IMR-90 (cell line): ENCODE data around the gene SERPINB8. TPM values are rescaled to one million over a fixed set of nuclear protein-coding genes. Genes with fewer than 3 reads are reported as not detected.

ENCODE experiments used
- ATAC-seq: fragments of 200-7000 bp; cut with Tn5 transposase; 2 replicates; pipeline ENCODE4 v1.9.1; 2020; ENCODE audit warnings: low read depth, mild to moderate bottlenecking, moderate library complexity
- BruUV-seq: library from RNA; stranded (reverse); fragments of 400-500 nt; replicated peaks from 2 replicates; lab custom pipeline; 2021; lab: Mats Ljungman, UMichigan
- CTCF ChIA-PET: fragments of 300-600 bp; formaldehyde crosslinking; extraction: SDS; loops from one replicate; lab custom pipeline; 2021; ENCODE audit warnings: antibody characterized with exemption; lab: Yijun Ruan, JAX
- POLR2A ChIA-PET: fragments of 300-600 bp; sonication (Branson Sonifier 250); formaldehyde crosslinking; loops from one replicate; lab custom pipeline; 2022; ENCODE audit warnings: antibody characterized with exemption; ENCODE audit not compliant: unreplicated experiment; lab: Charles Lee
- DNase-seq: peaks from one replicate; pipeline ENCODE4 v3.0.0; 2013
- H2AFZ ChIP-seq: replicated peaks from 2 replicates; pipeline ENCODE3; 2013; ENCODE audit warnings: low read length, mild to moderate bottlenecking; ENCODE audit not compliant: poor library complexity
- H2AK5ac ChIP-seq: 2 replicates; pipeline ENCODE4 v1.6.1; 2013; ENCODE audit warnings: low read depth, low read length, inconsistent platforms
- H2AK9ac ChIP-seq: replicated peaks from 2 replicates; pipeline ENCODE3; 2013; ENCODE audit warnings: mild to moderate bottlenecking, low read depth, low read length, moderate library complexity; ENCODE audit not compliant: poor library complexity
- H2BK120ac ChIP-seq: 2 replicates; pipeline ENCODE4 v1.6.1; 2013; ENCODE audit warnings: low read depth, low read length, inconsistent platforms
- H2BK15ac ChIP-seq: 3 replicates; pipeline ENCODE4 v1.6.1; 2013; ENCODE audit warnings: low read depth, low read length, inconsistent platforms
- H2BK20ac ChIP-seq: 2 replicates; pipeline ENCODE4 v1.6.1; 2013; ENCODE audit warnings: low read depth, mild to moderate bottlenecking, inconsistent platforms, low read length, moderate library complexity
- H2BK5ac ChIP-seq: 2 replicates; pipeline ENCODE4 v1.6.1; 2013; ENCODE audit warnings: mild to moderate bottlenecking, low read depth, low read length, inconsistent platforms; ENCODE audit not compliant: poor library complexity, severe bottlenecking
- H3K14ac ChIP-seq: replicated peaks from 2 replicates; pipeline ENCODE4 v1.6.1; 2013; ENCODE audit warnings: low read depth, low read length, inconsistent platforms
- H3K18ac ChIP-seq: 2 replicates; pipeline ENCODE4 v1.6.1; 2013; ENCODE audit warnings: low read depth, low read length, control low read depth
- H3K23ac ChIP-seq: 2 replicates; pipeline ENCODE4 v1.6.1; 2013; ENCODE audit warnings: low read depth, low read length, inconsistent platforms
- H3K27ac ChIP-seq: 2 replicates; pipeline ENCODE4 v1.5.1; 2013; ENCODE audit warnings: mild to moderate bottlenecking, control low read depth, low read length; ENCODE audit not compliant: insufficient read depth
- H3K27me3 ChIP-seq: 2 replicates; pipeline ENCODE4 v1.6.1; 2013; ENCODE audit warnings: low read length; ENCODE audit not compliant: control insufficient read depth, insufficient read depth
- H3K36me3 ChIP-seq: 2 replicates; pipeline ENCODE4 v1.6.1; 2013; ENCODE audit warnings: low read length, mixed read lengths; ENCODE audit not compliant: control insufficient read depth, insufficient read depth
- H3K4ac ChIP-seq: 2 replicates; pipeline ENCODE4 v1.6.1; 2013; ENCODE audit warnings: low read depth, low read length, inconsistent platforms
- H3K4me1 ChIP-seq: 2 replicates; pipeline ENCODE4 v1.6.1; 2013; ENCODE audit warnings: low read length, mixed read lengths; ENCODE audit not compliant: control insufficient read depth, insufficient read depth
- H3K4me2 ChIP-seq: 2 replicates; pipeline ENCODE4 v1.6.1; 2013; ENCODE audit warnings: low read depth, mild to moderate bottlenecking, control low read depth, low read length, moderate library complexity
- H3K4me3 ChIP-seq: 2 replicates; pipeline ENCODE4 v1.5.1; 2013; ENCODE audit warnings: low read depth, mild to moderate bottlenecking, control low read depth, low read length, moderate library complexity; ENCODE audit not compliant: insufficient read depth
- H3K56ac ChIP-seq: 2 replicates; pipeline ENCODE4 v1.6.1; 2013; ENCODE audit warnings: low read length, inconsistent platforms; ENCODE audit not compliant: insufficient read depth; ENCODE audit errors: extremely low read depth
- H3K79me1 ChIP-seq, 2 experiments: 2 replicates each; pipeline ENCODE4 v1.6.1; 2013; ENCODE audit warnings: low read length in 2 of 2, inconsistent platforms in 1 of 2, low read depth in 1 of 2
- H3K9ac ChIP-seq: 2 replicates; pipeline ENCODE4 v1.6.1; 2013; ENCODE audit warnings: low read depth, low read length, control low read depth
- H3K9me1 ChIP-seq: 2 replicates; pipeline ENCODE4 v1.6.1; 2013; ENCODE audit warnings: low read length, inconsistent platforms; ENCODE audit not compliant: insufficient read depth
- H3K9me3 ChIP-seq: 2 replicates; pipeline ENCODE4 v1.6.1; 2013; ENCODE audit warnings: low read length; ENCODE audit not compliant: control insufficient read depth, insufficient read depth
- H4K20me1 ChIP-seq: 2 replicates; pipeline ENCODE4 v1.6.1; 2013; ENCODE audit warnings: low read length, inconsistent platforms; ENCODE audit not compliant: insufficient read depth
- H4K5ac ChIP-seq: 2 replicates; pipeline ENCODE4 v1.6.1; 2013; ENCODE audit warnings: mild to moderate bottlenecking, low read depth, low read length, control low read depth
- H4K8ac ChIP-seq, 2 experiments: 2 replicates each; pipeline ENCODE4 v1.6.1; 2013; ENCODE audit warnings: low read depth in 2 of 2, low read length in 2 of 2, control low read depth in 1 of 2, inconsistent platforms in 1 of 2
- H4K91ac ChIP-seq: 2 replicates; pipeline ENCODE4 v1.6.1; 2013; ENCODE audit warnings: low read depth, low read length, inconsistent platforms; ENCODE audit not compliant: insufficient read depth
- BHLHE40 ChIP-seq: fragments of 150-350 bp; IDR thresholded peaks from 2 replicates; pipeline ENCODE4 v1.6.1; 2016; ENCODE audit warnings: mild to moderate bottlenecking, low read depth, low read length
- CEBPB ChIP-seq: IDR thresholded peaks from 2 replicates; pipeline ENCODE4 v1.6.1; 2012; ENCODE audit warnings: low read depth, low read length, improper control_type of control experiment
- CHD1 ChIP-seq: IDR thresholded peaks from 2 replicates; pipeline ENCODE4 v1.6.1; 2012; ENCODE audit warnings: low read depth, low read length, improper control_type of control experiment
- ELK1 ChIP-seq: fragments of 150-350 bp; IDR thresholded peaks from 2 replicates; pipeline ENCODE4 v1.6.1; 2016; ENCODE audit warnings: low read depth, mild to moderate bottlenecking, low read length, moderate library complexity, borderline replicate concordance
- FOS ChIP-seq: fragments of 150-350 bp; IDR thresholded peaks from 2 replicates; pipeline ENCODE4 v1.6.1; 2016; ENCODE audit warnings: low read depth, low read length
- MAFK ChIP-seq: IDR thresholded peaks from 2 replicates; pipeline ENCODE4 v1.6.1; 2012; ENCODE audit warnings: low read depth, low read length, improper control_type of control experiment
- MAZ ChIP-seq: IDR thresholded peaks from 2 replicates; pipeline ENCODE4 v1.6.1; 2012; ENCODE audit warnings: low read depth, mild to moderate bottlenecking, low read length, improper control_type of control experiment, moderate library complexity, borderline replicate concordance
- MXI1 ChIP-seq: IDR thresholded peaks from 2 replicates; pipeline ENCODE4 v1.6.1; 2012; ENCODE audit warnings: low read depth, mild to moderate bottlenecking, low read length, moderate library complexity, borderline replicate concordance
- NFE2L2 ChIP-seq: fragments of 150-350 bp; IDR thresholded peaks from 2 replicates; pipeline ENCODE4 v1.6.1; 2016; ENCODE audit warnings: low read depth, mild to moderate bottlenecking, low read length
- POLR2A ChIP-seq: IDR thresholded peaks from 2 replicates; pipeline ENCODE4 v1.6.1; 2012; ENCODE audit warnings: mild to moderate bottlenecking, low read depth, low read length
- RAD21 ChIP-seq: IDR thresholded peaks from 2 replicates; pipeline ENCODE4 v1.6.1; 2012; ENCODE audit warnings: low read length, improper control_type of control experiment
- RCOR1 ChIP-seq: IDR thresholded peaks from 2 replicates; pipeline ENCODE4 v1.6.1; 2012; ENCODE audit warnings: mild to moderate bottlenecking, low read length, improper control_type of control experiment; ENCODE audit not compliant: insufficient replicate concordance
- RFX5 ChIP-seq: IDR thresholded peaks from 2 replicates; pipeline ENCODE4 v1.8.0; 2012; ENCODE audit warnings: low read depth, mild to moderate bottlenecking, low read length, moderate library complexity
- SMC3 ChIP-seq: fragments of 150-350 bp; IDR thresholded peaks from 2 replicates; pipeline ENCODE4 v1.6.1; 2016; ENCODE audit warnings: low read depth, mild to moderate bottlenecking, antibody characterized with exemption, low read length, moderate library complexity
- WGBS, 2 experiments: methylation state at CpG; one replicate each; pipeline versions ENCODE4 v1.1.5 to v1.1.7; 2013; ENCODE audit warnings: missing lambda C conversion rate in 2 of 2; ENCODE audit not compliant: insufficient read length in 1 of 2; ENCODE audit errors: extremely low coverage in 2 of 2; 5-methylcytosine and 5-hydroxymethylcytosine counted together
- dilution Hi-C: fragments of 300-500 bp; cut with HindIII; formaldehyde crosslinking; loops from one replicate; pipeline ENCODE4 v1.14.3; 2018; ENCODE audit warnings: low sequenced_read_pairs; ENCODE audit not compliant: unreplicated experiment
- in situ Hi-C: fragments of 300-500 bp; cut with MboI; formaldehyde crosslinking; loops from 3 replicates; pipeline ENCODE4 v1.14.3; 2019; ENCODE audit warnings: low sequenced_read_pairs, inconsistent platforms, mixed read lengths
- intact Hi-C: fragments of 100-400 bp; cut with micrococcal nuclease; formaldehyde crosslinking; loops from 2 replicates; pipeline ENCODE4 v1.10.0; 2022
- polyA plus RNA-seq, 3 experiments: library from polyadenylated mRNA; depleted of rRNA; stranded (reverse); fragments of >200 nt; gene quantifications; 2 replicates each; pipeline ENCODE4 v1.2.3, GENCODE V29; 2012; ENCODE audit warnings: low replicate concordance in 1 of 3
- total RNA-seq: library from RNA; depleted of rRNA; stranded (reverse); fragments of >200 nt; gene quantifications from 2 replicates; pipeline ENCODE4 v1.2.3, GENCODE V29; 2012
- TF ChIP-seq, protein P1 (sequence below): fragments of 150-350 bp; IDR thresholded peaks from 2 replicates; pipeline ENCODE4 v1.6.1; 2017; ENCODE audit warnings: mild to moderate bottlenecking, antibody characterized with exemption, low read length, low read depth
- TF ChIP-seq, protein P2 (sequence below): conservative IDR thresholded peaks from 2 replicates; pipeline ENCODE4 v1.5.1; 2012; ENCODE audit warnings: mild to moderate bottlenecking, low read depth, low read length, improper control_type of control experiment

SERPINB8 gene
- total and polyA plus RNA-seq, 2 of the 4 experiments (the other 2 are of a cell fraction): 14.3 to 16.7 TPM

DNA sequence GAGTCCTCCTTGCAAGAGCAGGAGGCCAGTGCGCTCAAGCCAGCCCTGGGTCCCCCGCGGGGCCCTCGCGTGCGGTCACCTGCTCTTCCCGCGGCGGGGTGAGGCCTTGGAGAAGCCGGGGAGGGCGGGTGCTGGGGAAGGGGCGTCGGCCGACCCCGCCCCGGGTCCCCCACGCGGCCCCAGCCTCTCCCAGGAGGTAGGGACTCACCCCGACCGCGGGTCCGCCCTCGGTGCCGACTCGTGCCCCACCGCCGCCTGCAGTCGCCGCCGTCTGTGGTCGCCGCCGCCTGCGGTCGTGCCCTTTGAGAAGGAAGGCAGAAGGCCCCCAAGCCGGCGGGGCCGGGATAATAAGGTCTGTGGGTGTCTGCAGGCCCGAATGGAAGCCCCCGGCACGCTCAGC, 32.7 kb downstream of the SERPINB8 start:
- no peak overlapping the region for H2BK120ac ChIP-seq
- WGBS, 2 experiments: 32% methylated on average over 15 of the region's 41 CpGs; no CpG with 5 or more reads in 1 of the 2 experiments
- intact Hi-C loops: no loop called here

More for the DNA sequence above, 32.7 kb downstream of the SERPINB8 start:
- BruUV-seq: no TSS peak
- DNase-seq: no peak
- ChIA-PET CTCF (no interaction called here), POLR2A (no interaction called here)
- no peaks in the 10 kb centered on the region for H3K9me3 ChIP-seq
- H3K18ac ChIP-seq: no peak overlapping the region
- H4K8ac ChIP-seq: no peak overlapping the region
- no peak overlapping the region for H3K23ac ChIP-seq
- no peak for ATAC-seq
- no peaks in the 10 kb centered on the region for H3K9me1 ChIP-seq
- no peak overlapping the region for H3K14ac ChIP-seq
- H3K4ac ChIP-seq: no peak overlapping the region
- no peak overlapping the region for H4K5ac ChIP-seq
- H2BK20ac ChIP-seq: no peak overlapping the region
- H2AFZ ChIP-seq: no peak overlapping the region
- no peak overlapping the region for H3K9ac ChIP-seq
- H3K36me3 ChIP-seq: no peaks in the 10 kb centered on the region
- H3K27ac ChIP-seq: no peak overlapping the region
- H4K20me1 ChIP-seq: no peaks in the 10 kb centered on the region
- no peak overlapping the region for H4K91ac ChIP-seq
- no peak overlapping the region for H2BK5ac ChIP-seq
- TF ChIP-seq MAZ (no peak), FOS (no peak), MXI1 (no peak), POLR2A (no peak), CHD1 (no peak), RCOR1 (no peak), CEBPB (no peak), BHLHE40 (no peak), RFX5 (no peak), NFE2L2 (no peak), ELK1 (no peak), RAD21 (no peak), SMC3 (no peak), MAFK (no peak)
- TF ChIP-seq, protein P1, sequence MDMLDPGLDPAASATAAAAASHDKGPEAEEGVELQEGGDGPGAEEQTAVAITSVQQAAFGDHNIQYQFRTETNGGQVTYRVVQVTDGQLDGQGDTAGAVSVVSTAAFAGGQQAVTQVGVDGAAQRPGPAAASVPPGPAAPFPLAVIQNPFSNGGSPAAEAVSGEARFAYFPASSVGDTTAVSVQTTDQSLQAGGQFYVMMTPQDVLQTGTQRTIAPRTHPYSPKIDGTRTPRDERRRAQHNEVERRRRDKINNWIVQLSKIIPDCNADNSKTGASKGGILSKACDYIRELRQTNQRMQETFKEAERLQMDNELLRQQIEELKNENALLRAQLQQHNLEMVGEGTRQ: no peak
- TF ChIP-seq, protein P2, sequence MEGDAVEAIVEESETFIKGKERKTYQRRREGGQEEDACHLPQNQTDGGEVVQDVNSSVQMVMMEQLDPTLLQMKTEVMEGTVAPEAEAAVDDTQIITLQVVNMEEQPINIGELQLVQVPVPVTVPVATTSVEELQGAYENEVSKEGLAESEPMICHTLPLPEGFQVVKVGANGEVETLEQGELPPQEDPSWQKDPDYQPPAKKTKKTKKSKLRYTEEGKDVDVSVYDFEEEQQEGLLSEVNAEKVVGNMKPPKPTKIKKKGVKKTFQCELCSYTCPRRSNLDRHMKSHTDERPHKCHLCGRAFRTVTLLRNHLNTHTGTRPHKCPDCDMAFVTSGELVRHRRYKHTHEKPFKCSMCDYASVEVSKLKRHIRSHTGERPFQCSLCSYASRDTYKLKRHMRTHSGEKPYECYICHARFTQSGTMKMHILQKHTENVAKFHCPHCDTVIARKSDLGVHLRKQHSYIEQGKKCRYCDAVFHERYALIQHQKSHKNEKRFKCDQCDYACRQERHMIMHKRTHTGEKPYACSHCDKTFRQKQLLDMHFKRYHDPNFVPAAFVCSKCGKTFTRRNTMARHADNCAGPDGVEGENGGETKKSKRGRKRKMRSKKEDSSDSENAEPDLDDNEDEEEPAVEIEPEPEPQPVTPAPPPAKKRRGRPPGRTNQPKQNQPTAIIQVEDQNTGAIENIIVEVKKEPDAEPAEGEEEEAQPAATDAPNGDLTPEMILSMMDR: no peak
- no peak overlapping the region for H2AK9ac ChIP-seq
- in situ Hi-C loops: no loop called here
- dilution Hi-C loops: no loop called here
- H2AK5ac ChIP-seq: no peak overlapping the region
- no peak overlapping the region for H3K4me2 ChIP-seq
- no peaks in the 10 kb centered on the region for H3K79me1 ChIP-seq
- H2BK15ac ChIP-seq: no peak overlapping the region
- H3K27me3 ChIP-seq: peaks cover 3% of the 10 kb centered on the region
- H3K4me1 ChIP-seq: no peaks in the 10 kb centered on the region
- no peak overlapping the region for H3K56ac ChIP-seq
- H3K4me3 ChIP-seq: no peak overlapping the region
